GM12892 (cell line): Measurements from ENCODE around the gene UIMC1.

Experiments used
- POLR2A ChIP-seq: IDR thresholded peaks from 2 replicates; pipeline ENCODE4 v1.6.1; 2011; ENCODE audit warnings: low read depth, low read length, control low read depth
- POLR2AphosphoS5 ChIP-seq: IDR thresholded peaks from 2 replicates; pipeline ENCODE4 v1.6.1; 2011; ENCODE audit warnings: low read depth, low read length, control low read depth

DNA sequence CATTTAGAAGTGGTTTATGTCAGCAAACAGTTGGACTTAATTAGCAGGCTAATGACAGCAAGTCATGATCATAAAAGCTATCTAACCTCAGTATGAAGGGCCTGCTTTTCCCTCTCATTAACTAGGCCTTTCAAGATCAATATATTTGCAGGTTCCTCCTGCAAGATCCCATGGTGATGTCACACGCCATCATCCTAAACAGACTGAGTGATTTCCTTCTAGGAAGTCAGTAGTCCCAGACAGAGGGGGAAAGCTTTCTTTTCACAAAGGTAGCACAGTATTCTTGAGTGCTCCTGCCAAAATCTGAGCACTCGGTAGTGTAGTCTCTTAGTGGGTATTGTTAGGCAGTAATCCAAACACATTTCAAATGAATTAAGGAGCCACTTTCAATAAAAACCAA, 52.5 kb downstream of the UIMC1 start:
- no peak for TF ChIP-seq POLR2A
- no peak for TF ChIP-seq POLR2AphosphoS5
